DND-41 (cell line): Measurements from ENCODE around the gene TMEM125.

ENCODE experiments used
- CTCF ChIP-seq: IDR thresholded peaks from 2 replicates; pipeline ENCODE4 v1.5.1; 2012; ENCODE audit warnings: borderline replicate concordance, low read length, moderate library complexity, mild to moderate bottlenecking; ENCODE audit not compliant: poor library complexity, severe bottlenecking; ENCODE audit errors: extremely low read depth
- EZH2 ChIP-seq: IDR thresholded peaks from 3 replicates; pipeline ENCODE4 v1.6.1; 2012; ENCODE audit warnings: borderline replicate concordance, low read depth, mild to moderate bottlenecking, moderate library complexity, low read length, inconsistent platforms; ENCODE audit not compliant: severe bottlenecking

DNA sequence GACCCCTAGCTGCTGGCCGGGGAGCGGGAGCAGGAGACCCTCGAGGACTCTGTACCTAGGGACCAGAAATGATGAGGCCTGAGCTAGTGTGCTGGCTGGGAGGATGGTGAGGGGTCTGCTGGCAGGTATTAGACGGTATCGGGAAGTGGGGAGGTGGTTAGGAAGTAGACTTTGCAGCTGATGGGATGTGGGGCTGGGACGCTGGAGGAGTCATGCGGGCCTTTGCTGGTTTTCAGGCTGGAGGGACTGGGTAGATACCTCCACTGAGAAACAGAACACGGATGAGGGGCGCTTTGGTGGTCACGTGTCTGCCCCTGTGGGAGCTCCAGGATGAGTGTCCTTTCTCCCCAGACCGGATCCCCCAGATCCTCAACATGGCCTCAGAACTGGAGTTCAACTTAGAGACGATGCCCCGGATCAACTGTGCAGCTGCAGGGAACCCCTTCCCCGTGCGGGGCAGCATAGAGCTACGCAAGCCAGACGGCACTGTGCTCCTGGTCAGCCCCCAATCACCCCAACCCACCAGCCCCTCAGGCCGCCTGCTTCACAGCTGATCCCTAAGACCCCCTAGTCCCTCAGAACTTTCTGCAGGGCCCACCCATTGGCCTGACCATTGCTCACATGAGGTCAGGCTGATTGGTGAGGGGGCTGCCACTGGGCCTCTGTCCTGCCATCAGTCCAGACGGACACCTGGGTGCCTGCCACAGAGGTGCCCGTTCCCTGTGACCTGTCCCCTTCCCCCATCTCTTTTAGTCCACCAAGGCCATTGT is 39.0 kb downstream of the TMEM125 start:
- TF ChIP-seq CTCF = no peak
- TF ChIP-seq EZH2 = no peak
